HepG2 (cell line): ENCODE data around the gene PRDX2. TPM values are rescaled to one million over a fixed set of nuclear protein-coding genes. Genes with fewer than 3 reads are reported as not detected.

Experiments
- ARNT ChIP-seq: fragments of 450-650 bp; IDR thresholded peaks from 2 replicates; pipeline ENCODE4 v1.6.1; 2017
- ETV5 ChIP-seq: IDR thresholded peaks from 2 replicates; pipeline ENCODE4 v1.6.1; 2018; ENCODE audit warnings: missing biosample characterization, missing genetic modification reagents, inconsistent platforms, borderline replicate concordance
- MED8 ChIP-seq: sonication (generic); formaldehyde crosslinking; IDR thresholded peaks from 2 replicates; pipeline ENCODE4 v1.8.1; 2023; ENCODE audit warnings: mild to moderate bottlenecking, missing genetic modification reagents; ENCODE audit not compliant: insufficient replicate concordance
- TGIF2 ChIP-seq: IDR thresholded peaks from 2 replicates; pipeline ENCODE4 v1.6.1; 2016; ENCODE audit warnings: control low read depth, missing compliant biosample characterization
- ZNF205 ChIP-seq: IDR thresholded peaks from 2 replicates; pipeline ENCODE4 v1.6.1; 2018; ENCODE audit warnings: missing biosample characterization, missing genetic modification reagents
- ZNF788 ChIP-seq: sonication (generic); formaldehyde crosslinking; IDR thresholded peaks from 2 replicates; pipeline ENCODE4 v1.5.0; 2020; ENCODE audit warnings: mild to moderate bottlenecking, missing genetic modification reagents, borderline replicate concordance
- polyA plus RNA-seq, 8 experiments: library from polyadenylated mRNA; depleted of rRNA in 3 of 8; stranded (reverse) in 7 of 8; unstranded in 1 of 8; fragments of >200 nt; fragmentation: Illumina TruSeq in 4 of 8; extraction: Trizol in 4 of 8; gene quantifications; 2 replicates each; pipeline versions ENCODE4 v1.2.1 to v1.2.3, GENCODE V29; 2011 to 2016; ENCODE audit warnings: low read depth in 4 of 8, missing spikeins in 1 of 8, mixed read lengths in 1 of 8; ENCODE audit not compliant: insufficient read depth in 1 of 8
- total RNA-seq, 5 experiments: library from RNA; depleted of rRNA; stranded (reverse); fragments of >200 nt; fragmentation: Illumina TruSeq; extraction: Trizol; gene quantifications; 2 replicates each; pipeline ENCODE4 v1.2.3, GENCODE V29; 2016; ENCODE audit warnings: low read depth in 1 of 5
- TF ChIP-seq, protein P1 (sequence below): sonication (generic); formaldehyde crosslinking; IDR thresholded peaks from 2 replicates; pipeline ENCODE4 v1.5.0; 2020; ENCODE audit warnings: missing genetic modification reagents
- TF ChIP-seq, protein P2 (sequence below): sonication (generic); formaldehyde crosslinking; IDR thresholded peaks from 2 replicates; pipeline ENCODE4 v1.4.0; 2020; ENCODE audit warnings: mild to moderate bottlenecking, missing genetic modification reagents
- TF ChIP-seq, protein P3 (sequence below): sonication (generic); formaldehyde crosslinking; IDR thresholded peaks from 2 replicates; pipeline ENCODE4 v1.4.0; 2020; ENCODE audit warnings: mild to moderate bottlenecking, missing genetic modification reagents
- TF ChIP-seq, protein P4 (sequence below): sonication (generic); formaldehyde crosslinking; conservative IDR thresholded peaks from 2 replicates; pipeline ENCODE4 v1.4.0; 2020; ENCODE audit warnings: missing genetic modification reagents

The PRDX2 gene
- total and polyA plus RNA-seq, 2 of the 13 experiments (the other 11 are each of a cell fraction or from before 2014, with no cell fraction given) = 218 to 381 TPM

DNA sequence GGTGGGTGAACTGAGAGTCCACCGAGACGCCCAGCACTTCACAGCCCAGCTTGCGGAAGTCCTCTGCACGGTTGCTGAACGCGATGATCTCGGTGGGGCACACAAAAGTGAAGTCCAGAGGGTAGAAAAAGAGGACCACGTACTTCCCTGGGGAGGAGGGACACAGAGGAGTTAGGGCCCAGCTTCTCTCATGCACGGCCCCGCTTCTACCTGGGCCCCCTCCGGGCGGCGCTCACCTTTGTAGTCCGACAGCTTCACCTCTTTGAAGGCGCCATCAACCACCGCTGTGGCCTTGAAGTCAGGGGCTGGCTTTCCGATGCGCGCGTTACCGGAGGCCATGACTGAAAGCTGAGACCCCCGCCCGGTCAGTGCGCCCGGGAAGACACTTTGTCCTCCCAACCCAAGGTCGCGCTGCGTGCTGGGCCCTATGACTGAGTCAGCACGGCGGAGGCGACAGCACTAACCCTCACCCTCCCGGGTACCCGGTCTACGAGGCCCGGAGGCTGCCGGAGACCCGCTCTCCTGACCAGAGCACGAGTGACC lies 606 bp downstream of the PRDX2 start (continued):
- TF ChIP-seq, protein P1, sequence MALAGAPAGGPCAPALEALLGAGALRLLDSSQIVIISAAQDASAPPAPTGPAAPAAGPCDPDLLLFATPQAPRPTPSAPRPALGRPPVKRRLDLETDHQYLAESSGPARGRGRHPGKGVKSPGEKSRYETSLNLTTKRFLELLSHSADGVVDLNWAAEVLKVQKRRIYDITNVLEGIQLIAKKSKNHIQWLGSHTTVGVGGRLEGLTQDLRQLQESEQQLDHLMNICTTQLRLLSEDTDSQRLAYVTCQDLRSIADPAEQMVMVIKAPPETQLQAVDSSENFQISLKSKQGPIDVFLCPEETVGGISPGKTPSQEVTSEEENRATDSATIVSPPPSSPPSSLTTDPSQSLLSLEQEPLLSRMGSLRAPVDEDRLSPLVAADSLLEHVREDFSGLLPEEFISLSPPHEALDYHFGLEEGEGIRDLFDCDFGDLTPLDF (CRISPR knock-in tag) = no peak
- TF ChIP-seq TGIF2 (CRISPR knock-in tag) (no peak), ZNF788 (CRISPR knock-in tag) (0 out of 2 replicates have a peak, but pooled peaks have one; percentile 1), MED8 (no peak), ARNT (no peak), ETV5 (CRISPR knock-in tag) (no peak; the same call in 1 of the 2 replicates), ZNF205 (CRISPR knock-in tag) (0 out of 2 replicates have a peak, but pooled peaks have one; percentile 12)
- TF ChIP-seq, protein P2, sequence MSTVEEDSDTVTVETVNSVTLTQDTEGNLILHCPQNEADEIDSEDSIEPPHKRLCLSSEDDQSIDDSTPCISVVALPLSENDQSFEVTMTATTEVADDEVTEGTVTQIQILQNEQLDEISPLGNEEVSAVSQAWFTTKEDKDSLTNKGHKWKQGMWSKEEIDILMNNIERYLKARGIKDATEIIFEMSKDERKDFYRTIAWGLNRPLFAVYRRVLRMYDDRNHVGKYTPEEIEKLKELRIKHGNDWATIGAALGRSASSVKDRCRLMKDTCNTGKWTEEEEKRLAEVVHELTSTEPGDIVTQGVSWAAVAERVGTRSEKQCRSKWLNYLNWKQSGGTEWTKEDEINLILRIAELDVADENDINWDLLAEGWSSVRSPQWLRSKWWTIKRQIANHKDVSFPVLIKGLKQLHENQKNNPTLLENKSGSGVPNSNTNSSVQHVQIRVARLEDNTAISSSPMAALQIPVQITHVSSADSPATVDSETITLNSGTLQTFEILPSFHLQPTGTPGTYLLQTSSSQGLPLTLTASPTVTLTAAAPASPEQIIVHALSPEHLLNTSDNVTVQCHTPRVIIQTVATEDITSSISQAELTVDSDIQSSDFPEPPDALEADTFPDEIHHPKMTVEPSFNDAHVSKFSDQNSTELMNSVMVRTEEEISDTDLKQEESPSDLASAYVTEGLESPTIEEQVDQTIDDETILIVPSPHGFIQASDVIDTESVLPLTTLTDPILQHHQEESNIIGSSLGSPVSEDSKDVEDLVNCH (CRISPR knock-in tag) = no peak
- TF ChIP-seq, protein P3, sequence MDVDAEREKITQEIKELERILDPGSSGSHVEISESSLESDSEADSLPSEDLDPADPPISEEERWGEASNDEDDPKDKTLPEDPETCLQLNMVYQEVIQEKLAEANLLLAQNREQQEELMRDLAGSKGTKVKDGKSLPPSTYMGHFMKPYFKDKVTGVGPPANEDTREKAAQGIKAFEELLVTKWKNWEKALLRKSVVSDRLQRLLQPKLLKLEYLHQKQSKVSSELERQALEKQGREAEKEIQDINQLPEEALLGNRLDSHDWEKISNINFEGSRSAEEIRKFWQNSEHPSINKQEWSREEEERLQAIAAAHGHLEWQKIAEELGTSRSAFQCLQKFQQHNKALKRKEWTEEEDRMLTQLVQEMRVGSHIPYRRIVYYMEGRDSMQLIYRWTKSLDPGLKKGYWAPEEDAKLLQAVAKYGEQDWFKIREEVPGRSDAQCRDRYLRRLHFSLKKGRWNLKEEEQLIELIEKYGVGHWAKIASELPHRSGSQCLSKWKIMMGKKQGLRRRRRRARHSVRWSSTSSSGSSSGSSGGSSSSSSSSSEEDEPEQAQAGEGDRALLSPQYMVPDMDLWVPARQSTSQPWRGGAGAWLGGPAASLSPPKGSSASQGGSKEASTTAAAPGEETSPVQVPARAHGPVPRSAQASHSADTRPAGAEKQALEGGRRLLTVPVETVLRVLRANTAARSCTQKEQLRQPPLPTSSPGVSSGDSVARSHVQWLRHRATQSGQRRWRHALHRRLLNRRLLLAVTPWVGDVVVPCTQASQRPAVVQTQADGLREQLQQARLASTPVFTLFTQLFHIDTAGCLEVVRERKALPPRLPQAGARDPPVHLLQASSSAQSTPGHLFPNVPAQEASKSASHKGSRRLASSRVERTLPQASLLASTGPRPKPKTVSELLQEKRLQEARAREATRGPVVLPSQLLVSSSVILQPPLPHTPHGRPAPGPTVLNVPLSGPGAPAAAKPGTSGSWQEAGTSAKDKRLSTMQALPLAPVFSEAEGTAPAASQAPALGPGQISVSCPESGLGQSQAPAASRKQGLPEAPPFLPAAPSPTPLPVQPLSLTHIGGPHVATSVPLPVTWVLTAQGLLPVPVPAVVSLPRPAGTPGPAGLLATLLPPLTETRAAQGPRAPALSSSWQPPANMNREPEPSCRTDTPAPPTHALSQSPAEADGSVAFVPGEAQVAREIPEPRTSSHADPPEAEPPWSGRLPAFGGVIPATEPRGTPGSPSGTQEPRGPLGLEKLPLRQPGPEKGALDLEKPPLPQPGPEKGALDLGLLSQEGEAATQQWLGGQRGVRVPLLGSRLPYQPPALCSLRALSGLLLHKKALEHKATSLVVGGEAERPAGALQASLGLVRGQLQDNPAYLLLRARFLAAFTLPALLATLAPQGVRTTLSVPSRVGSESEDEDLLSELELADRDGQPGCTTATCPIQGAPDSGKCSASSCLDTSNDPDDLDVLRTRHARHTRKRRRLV (CRISPR knock-in tag) = peak; percentile 18; the same call in 1 of the 2 replicates
- TF ChIP-seq, protein P4, sequence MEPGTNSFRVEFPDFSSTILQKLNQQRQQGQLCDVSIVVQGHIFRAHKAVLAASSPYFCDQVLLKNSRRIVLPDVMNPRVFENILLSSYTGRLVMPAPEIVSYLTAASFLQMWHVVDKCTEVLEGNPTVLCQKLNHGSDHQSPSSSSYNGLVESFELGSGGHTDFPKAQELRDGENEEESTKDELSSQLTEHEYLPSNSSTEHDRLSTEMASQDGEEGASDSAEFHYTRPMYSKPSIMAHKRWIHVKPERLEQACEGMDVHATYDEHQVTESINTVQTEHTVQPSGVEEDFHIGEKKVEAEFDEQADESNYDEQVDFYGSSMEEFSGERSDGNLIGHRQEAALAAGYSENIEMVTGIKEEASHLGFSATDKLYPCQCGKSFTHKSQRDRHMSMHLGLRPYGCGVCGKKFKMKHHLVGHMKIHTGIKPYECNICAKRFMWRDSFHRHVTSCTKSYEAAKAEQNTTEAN (CRISPR knock-in tag) = no peak
